SK-N-SH treated with all-trans-retinoic acid at 6 μM for 48 hours (cell line): ENCODE results near the gene RAPGEFL1.
"Not testable (repeated sequence)": the region's sequence is repeated elsewhere in the genome, so short reads cannot be mapped to it uniquely, and the experiment has no call there.

Experiments used
- ATAC-seq: fragments of 200-7000 bp; cut with Tn5 transposase; 3 replicates; pipeline ENCODE4 v1.9.1; 2020; ENCODE audit warnings: mild to moderate bottlenecking, moderate library complexity
- ARNTL ChIP-seq: fragments of 450-650 bp; formaldehyde crosslinking; IDR thresholded peaks from 2 replicates; pipeline ENCODE4 v1.5.0; 2020; ENCODE audit warnings: low read depth, mild to moderate bottlenecking, moderate library complexity, borderline replicate concordance
- BACH2 ChIP-seq: fragments of 250-450 bp; sonication (Bioruptor Pico); IDR thresholded peaks from 2 replicates; pipeline ENCODE4 v1.9.0; 2021; ENCODE audit warnings: mild to moderate bottlenecking, borderline replicate concordance
- CSDC2 ChIP-seq: fragments of 250-450 bp; sonication (Bioruptor Pico); IDR thresholded peaks from 2 replicates; pipeline ENCODE4 v1.5.0; 2020; ENCODE audit warnings: mild to moderate bottlenecking, moderate library complexity
- CSRNP3 ChIP-seq: fragments of 250-450 bp; sonication (Bioruptor Pico); IDR thresholded peaks from 2 replicates; pipeline ENCODE4 v1.5.1; 2021; ENCODE audit warnings: mild to moderate bottlenecking, moderate library complexity
- GLIS3 ChIP-seq: fragments of 250-450 bp; sonication (Bioruptor Pico); IDR thresholded peaks from 2 replicates; pipeline ENCODE4 v1.5.0; 2020; ENCODE audit warnings: mild to moderate bottlenecking, moderate library complexity
- ISL1 ChIP-seq: fragments of 250-450 bp; sonication (Bioruptor Pico); IDR thresholded peaks from 2 replicates; pipeline ENCODE4 v2.1.2; 2022; ENCODE audit warnings: mild to moderate bottlenecking, moderate library complexity
- OSR1 ChIP-seq: fragments of 250-450 bp; sonication (Bioruptor Pico); IDR thresholded peaks from 2 replicates; pipeline ENCODE4 v1.8.0; 2022; ENCODE audit warnings: moderate library complexity, mild to moderate bottlenecking, inconsistent platforms
- RARB ChIP-seq: fragments of 250-450 bp; sonication (Bioruptor Pico); IDR thresholded peaks from 2 replicates; pipeline ENCODE4 v1.8.0; 2021; ENCODE audit warnings: mild to moderate bottlenecking, moderate library complexity
- SNAI2 ChIP-seq: fragments of 250-450 bp; sonication (Bioruptor Pico); IDR thresholded peaks from 2 replicates; pipeline ENCODE4 v1.5.0; 2020; ENCODE audit warnings: mild to moderate bottlenecking, moderate library complexity
- TCF4 ChIP-seq: fragments of 250-450 bp; sonication (Bioruptor Pico); IDR thresholded peaks from 2 replicates; pipeline ENCODE4 v1.8.0; 2021; ENCODE audit warnings: mild to moderate bottlenecking, moderate library complexity, borderline replicate concordance
- TOX ChIP-seq: fragments of 250-450 bp; sonication (Bioruptor Pico); IDR thresholded peaks from 2 replicates; pipeline ENCODE4 v1.8.0; 2021; ENCODE audit warnings: mild to moderate bottlenecking, moderate library complexity, borderline replicate concordance
- TSHZ2 ChIP-seq: fragments of 250-450 bp; sonication (Bioruptor Pico); IDR thresholded peaks from 2 replicates; pipeline ENCODE4 v1.5.0; 2020; ENCODE audit warnings: mild to moderate bottlenecking, moderate library complexity
- ZFP3 ChIP-seq: fragments of 250-450 bp; sonication (Bioruptor Pico); IDR thresholded peaks from 2 replicates; pipeline ENCODE4 v1.5.0; 2020; ENCODE audit warnings: mild to moderate bottlenecking, moderate library complexity
- ZFP30 ChIP-seq: fragments of 450-650 bp; formaldehyde crosslinking; IDR thresholded peaks from 2 replicates; pipeline ENCODE4 v1.5.0; 2022; ENCODE audit warnings: mild to moderate bottlenecking, moderate library complexity
- ZNF70 ChIP-seq: fragments of 450-650 bp; formaldehyde crosslinking; IDR thresholded peaks from 2 replicates; pipeline ENCODE4 v1.5.0; 2020; ENCODE audit warnings: mild to moderate bottlenecking, moderate library complexity
- ZNF8 ChIP-seq: fragments of 450-650 bp; formaldehyde crosslinking; IDR thresholded peaks from 2 replicates; pipeline ENCODE4 v1.5.0; 2020; ENCODE audit warnings: mild to moderate bottlenecking, moderate library complexity
- TF ChIP-seq, protein P1 (sequence below): fragments of 250-450 bp; sonication (Bioruptor Pico); IDR thresholded peaks from 2 replicates; pipeline ENCODE4 v1.8.0; 2020; ENCODE audit warnings: mild to moderate bottlenecking, moderate library complexity, borderline replicate concordance
- TF ChIP-seq, protein P2 (sequence below): fragments of 250-450 bp; sonication (Bioruptor Pico); IDR thresholded peaks from 2 replicates; pipeline ENCODE4 v1.8.0; 2021; ENCODE audit warnings: low read depth, mild to moderate bottlenecking, moderate library complexity, borderline replicate concordance
- TF ChIP-seq, protein P3 (sequence below): fragments of 250-450 bp; sonication (Bioruptor Pico); IDR thresholded peaks from 2 replicates; pipeline ENCODE4 v1.5.1; 2020; ENCODE audit warnings: low read depth, mild to moderate bottlenecking, moderate library complexity

Gene RAPGEFL1

DNA sequence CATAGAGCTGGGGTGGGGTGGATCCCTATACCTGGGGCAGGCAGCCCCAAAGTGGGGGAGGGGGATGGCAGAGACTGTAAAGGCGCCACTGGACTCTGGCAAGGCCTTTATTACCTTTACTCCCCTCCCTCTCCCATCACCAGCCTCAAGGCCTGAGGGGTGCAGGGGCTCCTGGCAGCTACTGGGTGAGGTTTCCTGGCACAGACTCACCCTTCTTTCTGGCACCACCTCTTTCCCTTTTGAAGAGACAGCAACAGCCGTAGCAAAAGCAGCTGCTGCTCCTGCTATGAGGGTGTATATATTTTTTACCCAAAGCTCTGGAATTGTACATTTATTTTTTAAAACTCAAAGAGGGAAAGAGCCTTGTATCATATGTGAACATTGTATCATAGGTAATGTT is 17.6 kb downstream of the RAPGEFL1 start:
- TF ChIP-seq TSHZ2 (CRISPR knock-in tag), result no peak
- TF ChIP-seq BACH2, result no peak
- no peak for TF ChIP-seq ZFP3 (CRISPR knock-in tag)
- TF ChIP-seq TOX (CRISPR knock-in tag), result no peak
- TF ChIP-seq, protein P1, sequence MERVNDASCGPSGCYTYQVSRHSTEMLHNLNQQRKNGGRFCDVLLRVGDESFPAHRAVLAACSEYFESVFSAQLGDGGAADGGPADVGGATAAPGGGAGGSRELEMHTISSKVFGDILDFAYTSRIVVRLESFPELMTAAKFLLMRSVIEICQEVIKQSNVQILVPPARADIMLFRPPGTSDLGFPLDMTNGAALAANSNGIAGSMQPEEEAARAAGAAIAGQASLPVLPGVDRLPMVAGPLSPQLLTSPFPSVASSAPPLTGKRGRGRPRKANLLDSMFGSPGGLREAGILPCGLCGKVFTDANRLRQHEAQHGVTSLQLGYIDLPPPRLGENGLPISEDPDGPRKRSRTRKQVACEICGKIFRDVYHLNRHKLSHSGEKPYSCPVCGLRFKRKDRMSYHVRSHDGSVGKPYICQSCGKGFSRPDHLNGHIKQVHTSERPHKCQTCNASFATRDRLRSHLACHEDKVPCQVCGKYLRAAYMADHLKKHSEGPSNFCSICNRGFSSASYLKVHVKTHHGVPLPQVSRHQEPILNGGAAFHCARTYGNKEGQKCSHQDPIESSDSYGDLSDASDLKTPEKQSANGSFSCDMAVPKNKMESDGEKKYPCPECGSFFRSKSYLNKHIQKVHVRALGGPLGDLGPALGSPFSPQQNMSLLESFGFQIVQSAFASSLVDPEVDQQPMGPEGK (CRISPR knock-in tag), result no peak
- TF ChIP-seq, protein P2, sequence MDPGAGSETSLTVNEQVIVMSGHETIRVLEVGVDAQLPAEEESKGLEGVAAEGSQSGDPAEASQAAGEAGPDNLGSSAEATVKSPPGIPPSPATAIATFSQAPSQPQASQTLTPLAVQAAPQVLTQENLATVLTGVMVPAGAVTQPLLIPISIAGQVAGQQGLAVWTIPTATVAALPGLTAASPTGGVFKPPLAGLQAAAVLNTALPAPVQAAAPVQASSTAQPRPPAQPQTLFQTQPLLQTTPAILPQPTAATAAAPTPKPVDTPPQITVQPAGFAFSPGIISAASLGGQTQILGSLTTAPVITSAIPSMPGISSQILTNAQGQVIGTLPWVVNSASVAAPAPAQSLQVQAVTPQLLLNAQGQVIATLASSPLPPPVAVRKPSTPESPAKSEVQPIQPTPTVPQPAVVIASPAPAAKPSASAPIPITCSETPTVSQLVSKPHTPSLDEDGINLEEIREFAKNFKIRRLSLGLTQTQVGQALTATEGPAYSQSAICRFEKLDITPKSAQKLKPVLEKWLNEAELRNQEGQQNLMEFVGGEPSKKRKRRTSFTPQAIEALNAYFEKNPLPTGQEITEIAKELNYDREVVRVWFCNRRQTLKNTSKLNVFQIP (CRISPR knock-in tag), result no peak
- TF ChIP-seq, protein P3, sequence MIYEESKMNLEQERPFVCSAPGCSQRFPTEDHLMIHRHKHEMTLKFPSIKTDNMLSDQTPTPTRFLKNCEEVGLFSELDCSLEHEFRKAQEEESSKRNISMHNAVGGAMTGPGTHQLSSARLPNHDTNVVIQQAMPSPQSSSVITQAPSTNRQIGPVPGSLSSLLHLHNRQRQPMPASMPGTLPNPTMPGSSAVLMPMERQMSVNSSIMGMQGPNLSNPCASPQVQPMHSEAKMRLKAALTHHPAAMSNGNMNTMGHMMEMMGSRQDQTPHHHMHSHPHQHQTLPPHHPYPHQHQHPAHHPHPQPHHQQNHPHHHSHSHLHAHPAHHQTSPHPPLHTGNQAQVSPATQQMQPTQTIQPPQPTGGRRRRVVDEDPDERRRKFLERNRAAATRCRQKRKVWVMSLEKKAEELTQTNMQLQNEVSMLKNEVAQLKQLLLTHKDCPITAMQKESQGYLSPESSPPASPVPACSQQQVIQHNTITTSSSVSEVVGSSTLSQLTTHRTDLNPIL (CRISPR knock-in tag), result no peak
- TF ChIP-seq OSR1, result no peak
- no peak for TF ChIP-seq ZNF8 (CRISPR knock-in tag)
- TF ChIP-seq ARNTL, result no peak
- no peak for TF ChIP-seq ZNF70 (CRISPR knock-in tag)
- ATAC-seq, result no peak

DNA sequence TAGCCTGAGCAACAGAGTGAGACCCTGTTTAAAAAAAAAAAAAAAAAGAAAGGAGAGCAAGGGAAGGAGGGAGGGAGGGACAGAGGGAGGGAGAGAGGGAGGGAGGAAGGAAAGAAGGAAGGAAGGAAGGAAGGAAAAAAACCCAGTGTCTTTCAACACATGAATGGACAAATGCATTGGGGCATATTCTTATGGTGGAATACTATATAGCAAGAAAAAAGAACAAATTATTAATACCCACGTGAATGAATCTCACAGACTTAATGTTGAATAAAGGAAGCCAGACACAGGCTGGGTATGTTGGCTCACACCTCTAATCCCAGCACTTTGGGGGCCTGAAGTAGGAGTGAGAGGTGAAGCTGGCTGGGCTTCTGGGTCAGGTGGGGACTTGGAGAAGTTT is 20.3 kb downstream of the RAPGEFL1 start:
- no peak for ATAC-seq
- TF ChIP-seq CSDC2, result no peak
- no peak for TF ChIP-seq RARB
- no peak for TF ChIP-seq ISL1 (CRISPR knock-in tag)
- no peak for TF ChIP-seq CSRNP3
- no peak for TF ChIP-seq GLIS3
- TF ChIP-seq SNAI2 (CRISPR knock-in tag), result no peak
- TF ChIP-seq, protein P2 (CRISPR knock-in tag), result no peak
- TF ChIP-seq ZFP30 (CRISPR knock-in tag), result no peak
- no peak for TF ChIP-seq ARNTL

DNA sequence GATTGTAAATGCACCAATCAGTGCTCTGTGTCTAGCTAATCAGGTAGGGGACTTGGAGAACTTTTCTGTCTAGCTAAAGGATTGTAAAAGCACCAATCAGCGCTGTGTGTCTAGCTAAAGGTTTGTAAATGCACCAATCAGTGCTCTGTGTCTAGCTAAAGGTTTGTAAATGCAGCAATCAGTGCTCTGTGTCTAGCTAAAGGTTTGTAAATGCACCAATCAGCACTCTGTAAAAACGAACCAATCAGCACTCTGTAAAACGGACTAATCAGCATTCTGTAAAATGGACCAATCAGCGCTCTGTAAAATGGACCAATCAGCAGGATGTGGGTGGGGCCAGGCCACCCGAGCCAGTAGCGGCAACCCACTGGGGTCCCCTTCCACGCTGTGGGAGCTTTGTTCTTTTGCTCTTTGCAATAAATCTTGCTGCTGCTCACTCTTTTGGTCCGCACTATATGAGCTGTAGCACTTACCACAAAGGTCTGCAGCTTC is 20.7 kb downstream of the RAPGEFL1 start:
- not testable (repeated sequence) for ATAC-seq

DNA sequence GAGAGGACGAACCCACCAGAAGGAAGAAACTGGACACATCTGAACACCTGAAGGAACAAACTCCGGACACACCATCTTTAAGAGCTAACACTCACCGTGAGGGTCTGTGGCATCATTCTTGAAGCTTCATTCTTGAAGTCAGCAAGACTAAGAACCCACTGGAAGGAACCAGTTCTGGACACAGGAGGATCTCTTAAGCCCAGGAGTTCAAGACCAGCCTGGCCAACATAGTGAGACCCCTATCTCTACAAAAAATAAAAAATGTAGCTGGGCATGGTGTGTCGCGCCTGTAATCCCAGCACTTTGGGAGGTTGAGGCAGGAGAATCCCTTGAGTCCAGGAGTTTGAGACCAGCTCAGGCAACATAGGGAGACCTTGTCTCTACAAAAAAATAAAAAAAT is 21.3 kb downstream of the RAPGEFL1 start:
- no peak for ATAC-seq
- TF ChIP-seq TCF4 (CRISPR knock-in tag), result no peak
